NCI-H446 treated with DMSO at 0.1 percent for 48 hours (cell line): Measurements from ENCODE around the gene MGAT2.
"Not testable (repeated sequence)": the region's sequence is repeated elsewhere in the genome, so short reads cannot be mapped to it uniquely, and the experiment has no call there.

Experiments
- DNase-seq: peaks from one replicate; lab custom pipeline; 2025; lab: John Stamatoyannopoulos, UW

MGAT2 gene

DNA sequence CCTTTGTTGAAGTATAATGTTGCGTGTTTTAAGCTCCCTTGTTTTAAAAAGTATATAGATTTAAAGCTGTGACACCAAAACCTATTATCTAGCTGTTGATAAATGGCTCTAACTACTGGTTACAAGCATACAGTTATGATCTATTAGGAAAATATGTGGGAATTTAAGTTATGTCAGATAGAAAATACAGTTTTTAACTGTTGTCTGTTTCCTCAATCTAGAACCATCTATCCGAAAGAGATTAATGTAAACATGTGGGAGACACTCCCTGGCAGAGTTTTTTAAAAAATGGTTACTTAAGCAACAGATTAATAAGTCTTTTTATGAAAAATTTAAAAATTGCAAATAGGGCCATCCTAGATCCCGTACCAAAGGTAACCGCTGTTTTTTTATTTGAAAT, 8.3 kb upstream of the MGAT2 start:
- DNase-seq: no peak

- DNase-seq: no peak
Observed at GRCh38 chr14:49612671-49613070, 7.9 kb upstream of the MGAT2 start.

DNA sequence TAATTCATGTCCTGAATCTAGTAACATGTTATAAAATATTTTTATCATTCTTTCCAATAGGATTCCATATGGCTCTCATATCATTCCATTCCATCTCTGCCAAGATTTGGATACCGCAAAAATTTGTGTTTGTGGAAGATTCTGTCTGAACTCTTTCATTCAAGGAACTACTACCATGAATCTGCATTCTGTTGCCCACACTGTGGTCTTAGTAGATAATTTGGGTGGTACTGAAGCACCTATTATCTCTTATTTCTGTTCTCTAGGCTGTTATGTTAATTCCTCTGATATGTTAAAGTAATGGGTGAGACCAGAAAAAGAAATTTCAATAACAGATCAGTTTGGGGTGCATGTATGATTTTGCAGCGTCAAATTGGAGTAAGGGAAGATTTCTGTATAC, 6.4 kb upstream of the MGAT2 start:
- no peak for DNase-seq

DNA sequence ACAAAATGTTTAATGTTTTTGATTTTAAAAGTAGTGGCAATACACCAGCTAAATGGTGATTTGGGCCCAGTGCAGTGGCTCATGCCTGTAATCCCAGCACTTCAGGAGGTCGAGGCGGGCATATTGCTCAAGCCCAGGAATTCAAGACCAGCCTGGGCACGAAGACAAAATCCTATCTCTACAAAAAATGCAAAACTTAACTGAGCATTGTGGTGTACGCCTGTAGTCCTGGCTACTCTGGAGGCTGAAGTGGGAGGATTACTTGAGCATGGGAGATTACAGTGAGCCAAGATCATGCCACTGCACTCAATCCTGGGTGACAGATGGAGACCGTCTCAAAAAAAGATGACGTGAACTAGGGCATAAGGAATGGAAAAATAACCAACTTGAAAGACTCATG, 4.8 kb upstream of the MGAT2 start:
- DNase-seq: no peak

GRCh38 chr14:49617852-49618519, 2.6 kb upstream of the MGAT2 start:
- no peak for DNase-seq

DNA sequence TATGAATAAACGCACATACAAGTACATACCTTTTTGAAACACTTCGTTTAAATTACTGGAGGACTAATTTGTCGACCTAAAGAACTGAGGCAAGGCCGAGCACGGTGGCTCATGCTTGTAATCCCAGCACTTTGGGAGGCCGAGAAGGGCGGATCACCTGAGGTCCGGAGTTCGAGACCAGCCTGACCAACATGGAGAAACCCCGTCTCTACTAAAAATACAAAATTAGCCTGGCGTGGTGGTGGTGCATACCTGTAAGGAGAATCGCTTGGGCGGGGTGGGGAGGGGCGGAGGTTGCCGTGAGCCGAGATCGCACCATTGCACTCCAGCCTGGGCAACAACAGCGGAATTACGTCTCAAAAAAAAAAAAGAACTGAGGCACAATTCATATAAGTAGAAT, 1.3 kb upstream of the MGAT2 start:
- DNase-seq: not testable (repeated sequence)

DNA sequence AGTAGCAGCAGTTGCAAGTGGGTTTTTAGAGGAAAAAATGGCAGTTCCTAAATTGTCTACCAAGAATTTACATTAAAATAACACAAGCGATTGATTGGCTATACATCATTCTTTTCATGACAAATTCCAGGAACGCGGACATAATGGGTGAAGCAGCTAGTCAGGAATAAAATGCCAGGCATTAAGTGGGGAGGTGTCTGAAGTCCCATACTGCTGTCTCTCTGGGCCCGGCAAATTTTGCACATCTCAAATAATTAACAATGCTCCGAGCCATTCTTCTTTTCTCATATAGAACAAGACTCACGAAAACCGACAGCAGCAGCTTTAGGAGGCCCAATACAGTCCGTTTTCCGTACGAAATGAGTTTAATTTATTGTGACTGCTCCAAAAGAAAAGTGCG, 869 bp upstream of the MGAT2 start:
- no peak for DNase-seq

DNA sequence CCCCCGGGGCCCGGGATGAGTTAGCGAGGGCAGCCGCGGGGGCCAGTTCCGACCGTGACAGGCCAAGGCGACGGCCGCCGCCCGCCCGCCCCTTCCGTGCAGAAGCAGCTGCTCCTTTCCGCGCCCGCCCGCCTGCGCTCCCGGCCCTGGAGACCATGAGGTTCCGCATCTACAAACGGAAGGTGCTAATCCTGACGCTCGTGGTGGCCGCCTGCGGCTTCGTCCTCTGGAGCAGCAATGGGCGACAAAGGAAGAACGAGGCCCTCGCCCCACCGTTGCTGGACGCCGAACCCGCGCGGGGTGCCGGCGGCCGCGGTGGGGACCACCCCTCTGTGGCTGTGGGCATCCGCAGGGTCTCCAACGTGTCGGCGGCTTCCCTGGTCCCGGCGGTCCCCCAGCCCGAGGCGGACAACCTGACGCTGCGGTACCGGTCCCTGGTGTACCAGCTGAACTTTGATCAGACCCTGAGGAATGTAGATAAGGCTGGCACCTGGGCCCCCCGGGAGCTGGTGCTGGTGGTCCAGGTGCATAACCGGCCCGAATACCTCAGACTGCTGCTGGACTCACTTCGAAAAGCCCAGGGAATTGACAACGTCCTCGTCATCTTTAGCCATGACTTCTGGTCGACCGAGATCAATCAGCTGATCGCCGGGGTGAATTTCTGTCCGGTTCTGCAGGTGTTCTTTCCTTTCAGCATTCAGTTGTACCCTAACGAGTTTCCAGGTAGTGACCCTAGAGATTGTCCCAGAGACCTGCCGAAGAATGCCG, 699 bp downstream of the MGAT2 start:
- no peak for DNase-seq

GRCh38 chr14:49622022-49622607, 1.5 kb downstream of the MGAT2 start:
- no peak for DNase-seq

GRCh38 chr14:49623387-49623786, 2.8 kb downstream of the MGAT2 start:
- no peak for DNase-seq

- no peak for DNase-seq
Observed at GRCh38 chr14:49623941-49624839, 3.6 kb downstream of the MGAT2 start.

GRCh38 chr14:49633640-49634546, 13.3 kb downstream of the MGAT2 start:
- DNase-seq: peak; percentile 89

GRCh38 chr14:49634547-49635334, 14.1 kb downstream of the MGAT2 start, which contains the start of gene DNAAF2:
Gene DNAAF2, minus strand, starts transcription at chr14:49635244. Its CDS starts 95 bp downstream, at chr14:49635149.
- no peak for DNase-seq

- DNase-seq: no peak
Observed at GRCh38 chr14:49636866-49637265, 16.3 kb downstream of the MGAT2 start.

- DNase-seq: no peak
Observed at GRCh38 chr14:49637534-49638078, 17.0 kb downstream of the MGAT2 start.

DNA sequence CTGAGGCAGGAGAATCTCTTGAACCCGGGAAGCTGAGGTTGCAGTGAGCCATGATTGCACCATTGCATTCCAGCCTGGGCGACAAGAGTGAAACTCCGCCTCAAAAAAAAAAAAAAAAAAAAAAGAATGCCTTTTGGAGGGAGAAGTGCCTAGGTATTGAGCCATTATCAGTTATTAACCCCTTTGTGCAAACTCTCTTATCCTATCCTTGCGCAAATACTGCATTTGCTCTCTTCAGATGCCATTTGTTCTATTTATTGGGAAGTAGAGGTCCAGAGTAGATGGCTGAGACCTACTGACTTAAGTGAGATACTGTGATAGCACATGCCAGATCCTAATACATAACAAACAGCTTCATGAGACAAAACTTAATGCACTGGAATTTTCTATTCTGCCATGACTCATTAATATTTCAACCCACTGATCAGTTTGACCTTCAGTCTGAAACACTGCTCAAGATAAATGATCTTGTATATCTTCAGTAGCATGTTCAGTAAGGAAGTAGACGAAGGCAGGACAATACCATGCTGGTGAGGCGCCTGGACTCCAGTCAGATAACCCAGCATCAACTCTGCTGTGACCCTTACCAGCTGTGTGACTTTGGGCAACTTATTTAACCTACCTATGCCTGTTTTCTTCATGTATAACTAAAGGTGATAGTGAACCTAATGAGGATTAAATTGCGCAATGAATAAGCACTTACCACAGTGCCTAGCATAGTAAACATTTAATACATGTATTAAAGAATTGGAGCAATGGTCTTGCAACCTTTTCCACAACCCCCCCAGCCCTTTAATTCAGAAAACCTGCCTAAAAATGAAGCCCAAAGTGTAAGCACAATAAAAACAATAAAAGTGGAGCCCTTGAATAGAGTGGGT, 20.2 kb downstream of the MGAT2 start:
- DNase-seq: no peak

GRCh38 chr14:49641697-49642129, 21.1 kb downstream of the MGAT2 start:
- DNase-seq: no peak

DNA sequence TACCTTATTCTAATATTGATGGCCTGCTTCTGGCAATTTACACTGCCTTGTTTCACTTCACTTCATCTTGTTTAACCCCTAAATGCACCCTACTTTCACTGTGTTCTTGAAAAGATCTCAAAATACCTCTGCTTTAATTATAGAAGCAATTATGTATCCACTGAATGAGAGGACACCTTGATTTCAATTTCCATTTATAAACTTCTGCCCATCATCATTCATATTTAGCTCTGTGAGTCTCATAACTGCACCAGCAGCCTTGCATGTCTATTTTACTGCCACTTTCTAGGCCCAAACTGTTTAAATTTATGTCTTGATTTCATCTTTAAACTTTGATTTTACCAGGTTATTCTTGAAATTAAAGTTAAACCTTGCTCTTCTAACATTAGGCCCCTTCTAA, 21.6 kb downstream of the MGAT2 start:
- DNase-seq: no peak

GRCh38 chr14:49653508-49653907, 32.9 kb downstream of the MGAT2 start:
- DNase-seq: no peak
